Upper lobe of right lung (tissue), 1 donor: ENCODE measurements around the gene RPP25. TPM values are rescaled to one million over a fixed set of nuclear protein-coding genes. Genes with fewer than 3 reads are reported as not detected.

Experiments used
- ATAC-seq: fragments of 200-7000 bp; cut with Tn5 transposase; one replicate; pipeline ENCODE4 v1.9.1; 2020; ENCODE audit warnings: mild to moderate bottlenecking, moderate library complexity
- DNase-seq: peaks from one replicate; pipeline ENCODE4 v3.0.0-alpha.2; 2020
- H3K27ac ChIP-seq: fragments of 200-600 bp; one replicate; pipeline ENCODE4 v1.8.0; 2022
- H3K27me3 ChIP-seq: fragments of 200-600 bp; one replicate; pipeline ENCODE4 v1.8.0; 2022; ENCODE audit warnings: mild to moderate bottlenecking
- H3K36me3 ChIP-seq: fragments of 200-600 bp; one replicate; pipeline ENCODE4 v1.8.0; 2022
- H3K4me1 ChIP-seq: fragments of 200-600 bp; one replicate; pipeline ENCODE4 v1.8.0; 2022
- H3K4me3 ChIP-seq: fragments of 200-600 bp; one replicate; pipeline ENCODE4 v1.8.0; 2022; ENCODE audit warnings: mild to moderate bottlenecking
- H3K9me3 ChIP-seq: fragments of 200-600 bp; one replicate; pipeline ENCODE4 v1.8.0; 2022
- CTCF ChIP-seq: fragments of 200-600 bp; IDR thresholded peaks from one replicate; pipeline ENCODE4 v1.8.0; 2022; ENCODE audit warnings: antibody characterized with exemption
- intact Hi-C: fragments of 100-400 bp; cut with DNase I; formaldehyde crosslinking; loops from one replicate; pipeline ENCODE4 v1.11.0; 2022
- total RNA-seq: library from RNA; stranded (reverse); fragmentation: NEBNext Ultra II Directional; extraction: Animal tissue kit (Norgen Biotek cat#: 25700); gene quantifications from one replicate; pipeline ENCODE4 v1.2.1, GENCODE V29; 2021
- donor health status: DM: no; HTN: yes; CAD: no; lungs with severe emphysema.

The RPP25 gene
- total RNA-seq, 1 donor from 2014 or later = 20.2 TPM

- Histone ChIP-seq H3K27me3 (no peaks in the 10 kb centered on the region), H3K4me3 (peak overlapping the region; percentile 91), H3K4me1 (peaks cover 24% of the 10 kb centered on the region), H3K9me3 (no peaks in the 10 kb centered on the region), H3K27ac (peak overlapping the region; percentile 94), H3K36me3 (peaks cover 39% of the 10 kb centered on the region)
- TF ChIP-seq CTCF = no peak
- ATAC-seq (peak; percentile 46), DNase-seq (no peak)
- intact Hi-C loops = no loop called here
Measured at GRCh38 chr15:74906067-74906449, 50.5 kb downstream of the RPP25 start.

Other genes with a start within 250 kb of the RPP25 start
- gene CYP1A1, start 231.2 kb downstream of the RPP25 start, total RNA-seq = 2.4 TPM
- 0.32 TPM for gene CYP1A2, start 207.9 kb downstream of the RPP25 start, total RNA-seq
- gene CSK, start 174.7 kb downstream of the RPP25 start, total RNA-seq = 65.6 TPM
- not detected for gene LMAN1L, start 143.9 kb downstream of the RPP25 start, total RNA-seq
- not detected for gene CPLX3, start 130.1 kb downstream of the RPP25 start, total RNA-seq
- gene ULK3, start 113.6 kb downstream of the RPP25 start, total RNA-seq = 43.9 TPM
- gene SCAMP2, start 83.4 kb downstream of the RPP25 start, total RNA-seq = 115 TPM
- 26.7 TPM for gene MPI, start 66.7 kb downstream of the RPP25 start, total RNA-seq
- 75.4 TPM for gene FAM219B, start 49.9 kb downstream of the RPP25 start, total RNA-seq
- gene COX5A, start 18.7 kb downstream of the RPP25 start, total RNA-seq = 138 TPM
- 2.6 TPM for gene SCAMP5, start 38.8 kb upstream of the RPP25 start, total RNA-seq
- gene PPCDC, start 66.8 kb upstream of the RPP25 start, total RNA-seq = 13.1 TPM
- 33.3 TPM for gene C15orf39, start 245.1 kb upstream of the RPP25 start, total RNA-seq